WTC11 (cell line): ENCODE measurements around the gene ADCY1. TPM values are rescaled to one million over a fixed set of nuclear protein-coding genes. Genes with fewer than 3 reads are reported as not detected.

Experiments
- ATAC-seq: fragments of 200-7000 bp; cut with Tn5 transposase; 2 replicates; pipeline ENCODE4 v1.10.0; 2021; ENCODE audit warnings: mild to moderate bottlenecking, moderate library complexity
- CTCF ChIA-PET: fragments of 300-600 bp; sonication (Branson Sonifier 250); formaldehyde crosslinking; loops from one replicate; lab custom pipeline; 2021; ENCODE audit warnings: antibody characterized with exemption; lab: Charles Lee
- POLR2A ChIA-PET: fragments of 350-600 bp; sonication (Branson Sonifier 250); formaldehyde crosslinking; loops from one replicate; lab custom pipeline; 2021; ENCODE audit warnings: antibody characterized with exemption; lab: Charles Lee
- DNase-seq: peaks from one replicate; pipeline ENCODE4 v3.0.0; 2021; ENCODE audit warnings: low spot score
- H3K27ac Mint-ChIP-seq: 2 replicates; pipeline ENCODE4 v1.8.0; 2021; ENCODE audit warnings: mixed read lengths
- H3K27me3 Mint-ChIP-seq: 2 replicates; pipeline ENCODE4 v1.8.0; 2021; ENCODE audit warnings: low read depth, mild to moderate bottlenecking, moderate library complexity, mixed read lengths
- H3K36me3 Mint-ChIP-seq: 2 replicates; pipeline ENCODE4 v1.8.0; 2021; ENCODE audit warnings: mixed read lengths
- H3K4me1 Mint-ChIP-seq: 2 replicates; pipeline ENCODE4 v1.8.0; 2022; ENCODE audit warnings: mixed read lengths
- H3K4me3 Mint-ChIP-seq: 2 replicates; pipeline ENCODE4 v1.8.0; 2021; ENCODE audit warnings: mild to moderate bottlenecking, moderate library complexity, mixed read lengths
- H3K9me3 Mint-ChIP-seq: 2 replicates; pipeline ENCODE4 v1.8.0; 2021; ENCODE audit warnings: mixed read lengths
- AR ChIP-seq: fragments of 250-450 bp; sonication (Bioruptor Pico); IDR thresholded peaks from 2 replicates; pipeline ENCODE4 v1.9.0; 2021; ENCODE audit warnings: mild to moderate bottlenecking
- ATF1 ChIP-seq: sonication (generic); formaldehyde crosslinking; IDR thresholded peaks from 2 replicates; pipeline ENCODE4 v1.8.1; 2023; ENCODE audit warnings: mild to moderate bottlenecking, moderate library complexity, missing genetic modification reagents
- ATF6 ChIP-seq: sonication (generic); formaldehyde crosslinking; IDR thresholded peaks from 2 replicates; pipeline ENCODE4 v1.8.1; 2023; ENCODE audit warnings: mild to moderate bottlenecking, missing genetic modification reagents
- CREM ChIP-seq: sonication (generic); formaldehyde crosslinking; IDR thresholded peaks from 2 replicates; pipeline ENCODE4 v1.8.1; 2022; ENCODE audit warnings: mild to moderate bottlenecking, missing genetic modification reagents, moderate library complexity
- E2F5 ChIP-seq: sonication (generic); formaldehyde crosslinking; IDR thresholded peaks from 2 replicates; pipeline ENCODE4 v1.8.1; 2022; ENCODE audit warnings: mild to moderate bottlenecking, moderate library complexity, missing genetic modification reagents
- ELF4 ChIP-seq: sonication (generic); formaldehyde crosslinking; IDR thresholded peaks from 2 replicates; pipeline ENCODE4 v1.8.1; 2022; ENCODE audit warnings: low read depth, mild to moderate bottlenecking, moderate library complexity, missing genetic modification reagents
- EMX1 ChIP-seq: fragments of 250-450 bp; sonication (Bioruptor Pico); IDR thresholded peaks from 2 replicates; pipeline ENCODE4 v1.8.0; 2021; ENCODE audit warnings: mild to moderate bottlenecking
- FOXK1 ChIP-seq: sonication (generic); formaldehyde crosslinking; IDR thresholded peaks from 2 replicates; pipeline ENCODE4 v1.8.0; 2022; ENCODE audit warnings: mild to moderate bottlenecking, moderate library complexity, missing genetic modification reagents
- HMGA2 ChIP-seq: fragments of 250-450 bp; sonication (Bioruptor Pico); IDR thresholded peaks from 2 replicates; pipeline ENCODE4 v1.4.0; 2021; ENCODE audit warnings: mild to moderate bottlenecking, moderate library complexity
- JUN ChIP-seq: sonication (generic); formaldehyde crosslinking; IDR thresholded peaks from 2 replicates; pipeline ENCODE4 v1.8.0; 2023; ENCODE audit warnings: mild to moderate bottlenecking, missing genetic modification reagents
- KAT7 ChIP-seq: sonication (generic); formaldehyde crosslinking; IDR thresholded peaks from 2 replicates; pipeline ENCODE4 v1.8.1; 2023; ENCODE audit warnings: missing genetic modification reagents, mild to moderate bottlenecking, borderline replicate concordance
- MAX ChIP-seq: sonication (generic); formaldehyde crosslinking; IDR thresholded peaks from 2 replicates; pipeline ENCODE4 v1.8.0; 2022; ENCODE audit warnings: mild to moderate bottlenecking, missing genetic modification reagents
- NFATC4 ChIP-seq: fragments of 250-450 bp; sonication (Bioruptor Pico); IDR thresholded peaks from 2 replicates; pipeline ENCODE4 v1.9.0; 2021; ENCODE audit warnings: mild to moderate bottlenecking
- NR2C2 ChIP-seq: sonication (generic); formaldehyde crosslinking; IDR thresholded peaks from 2 replicates; pipeline ENCODE4 v1.8.0; 2022; ENCODE audit warnings: mild to moderate bottlenecking, missing genetic modification reagents
- OVOL2 ChIP-seq: fragments of 250-450 bp; sonication (Bioruptor Pico); IDR thresholded peaks from 2 replicates; pipeline ENCODE4 v1.9.0; 2021; ENCODE audit warnings: mild to moderate bottlenecking, borderline replicate concordance
- RELA ChIP-seq: sonication (generic); formaldehyde crosslinking; IDR thresholded peaks from 2 replicates; pipeline ENCODE4 v1.8.1; 2022; ENCODE audit warnings: missing genetic modification reagents, mild to moderate bottlenecking, borderline replicate concordance
- SP1 ChIP-seq: sonication (generic); formaldehyde crosslinking; conservative IDR thresholded peaks from 2 replicates; pipeline ENCODE4 v1.8.1; 2022; ENCODE audit warnings: missing genetic modification reagents
- TEAD1 ChIP-seq: sonication (generic); formaldehyde crosslinking; IDR thresholded peaks from 2 replicates; pipeline ENCODE4 v1.8.0; 2022; ENCODE audit warnings: mild to moderate bottlenecking, missing genetic modification reagents
- USF1 ChIP-seq: sonication (generic); formaldehyde crosslinking; IDR thresholded peaks from 2 replicates; pipeline ENCODE4 v1.8.0; 2022; ENCODE audit warnings: mild to moderate bottlenecking, missing genetic modification reagents
- ZNF263 ChIP-seq: sonication (generic); formaldehyde crosslinking; IDR thresholded peaks from 2 replicates; pipeline ENCODE4 v1.8.1; 2022; ENCODE audit warnings: low read depth, mild to moderate bottlenecking, moderate library complexity, missing genetic modification reagents
- ZNF416 ChIP-seq: fragments of 250-450 bp; sonication (Bioruptor Pico); IDR thresholded peaks from 2 replicates; pipeline ENCODE4 v1.9.0; 2021; ENCODE audit warnings: mild to moderate bottlenecking, inconsistent platforms
- ZNF512 ChIP-seq: sonication (generic); formaldehyde crosslinking; IDR thresholded peaks from 2 replicates; pipeline ENCODE4 v1.8.1; 2022; ENCODE audit warnings: missing genetic modification reagents, borderline replicate concordance
- total RNA-seq: library from RNA; stranded (reverse); gene quantifications from 3 replicates; pipeline ENCODE4 v1.2.3, GENCODE V29; 2021

Gene ADCY1
- total RNA-seq, 1 experiment from 2014 or later: 29.0 TPM

- TF ChIP-seq JUN (CRISPR knock-in tag) (no peak), EMX1 (CRISPR knock-in tag) (no peak), RELA (no peak)
Measured at GRCh38 chr7:45625067-45625466, 50.9 kb downstream of the ADCY1 start (continued).

GRCh38 chr7:45625714-45626440 is 51.7 kb downstream of the ADCY1 start:
- ChIA-PET CTCF (interaction anchor here (0.5 to 1.2 kb wide), 2 partner anchors 37 to 70 kb away, joined by 4 read pairs; no protein-coding TSS in a partner anchor), POLR2A (no interaction called here)
- H3K27me3 Mint-ChIP-seq: no peaks in the 10 kb centered on the region; the same call in 1 of the 2 replicates
- H3K4me3 Mint-ChIP-seq: no peak overlapping the region
- peaks cover 30% of the 10 kb centered on the region for H3K36me3 Mint-ChIP-seq
- DNase-seq: no peak
- no peak for ATAC-seq
- TF ChIP-seq AR (CRISPR knock-in tag): no peak
- no peak for TF ChIP-seq NR2C2
- TF ChIP-seq NFATC4: no peak
- TF ChIP-seq TEAD1 (CRISPR knock-in tag): no peak
- no peak for TF ChIP-seq MAX (CRISPR knock-in tag)
- TF ChIP-seq ATF6 (CRISPR knock-in tag): no peak
- no peak for TF ChIP-seq HMGA2 (CRISPR knock-in tag)
- no peak for TF ChIP-seq OVOL2 (CRISPR knock-in tag)
- TF ChIP-seq, all 79 proteins: peak for 0
- Mint-ChIP-seq H3K27ac (0 out of 2 replicates have a peak overlapping the region, but pooled peaks have one; percentile 56), H3K9me3 (peaks cover 26% of the 10 kb centered on the region), H3K4me1 (peaks cover 5% of the 10 kb centered on the region)

- H3K4me3 Mint-ChIP-seq: no peak overlapping the region
- peaks cover 12% of the 10 kb centered on the region for H3K4me1 Mint-ChIP-seq
- ChIA-PET CTCF (interaction anchor here (1.2 kb wide), 1 partner anchor 36 kb away, joined by 4 read pairs; no protein-coding TSS in a partner anchor), POLR2A (no interaction called here)
- no peak overlapping the region for H3K27ac Mint-ChIP-seq
- H3K9me3 Mint-ChIP-seq: peaks cover 27% of the 10 kb centered on the region
- no peaks in the 10 kb centered on the region; the same call in 1 of the 2 replicates for H3K27me3 Mint-ChIP-seq
- H3K36me3 Mint-ChIP-seq: peaks cover 30% of the 10 kb centered on the region
- ATAC-seq (no peak), DNase-seq (no peak)
- TF ChIP-seq E2F5 (CRISPR knock-in tag): no peak
- TF ChIP-seq USF1: no peak
- no peak for TF ChIP-seq ZNF416 (CRISPR knock-in tag)
- no peak for TF ChIP-seq SP1 (CRISPR knock-in tag)
- no peak for TF ChIP-seq ELF4 (CRISPR knock-in tag)
- TF ChIP-seq ZNF263 (CRISPR knock-in tag): no peak
- TF ChIP-seq CREM (CRISPR knock-in tag): no peak
- no peak for TF ChIP-seq ZNF512 (CRISPR knock-in tag)
- no peak for TF ChIP-seq ATF1 (CRISPR knock-in tag)
- no peak for TF ChIP-seq KAT7 (CRISPR knock-in tag)
- TF ChIP-seq FOXK1 (CRISPR knock-in tag): no peak
Measured at GRCh38 chr7:45626441-45627430, 52.6 kb downstream of the ADCY1 start.
